ENCODE results near the gene REEP1.

DNA sequence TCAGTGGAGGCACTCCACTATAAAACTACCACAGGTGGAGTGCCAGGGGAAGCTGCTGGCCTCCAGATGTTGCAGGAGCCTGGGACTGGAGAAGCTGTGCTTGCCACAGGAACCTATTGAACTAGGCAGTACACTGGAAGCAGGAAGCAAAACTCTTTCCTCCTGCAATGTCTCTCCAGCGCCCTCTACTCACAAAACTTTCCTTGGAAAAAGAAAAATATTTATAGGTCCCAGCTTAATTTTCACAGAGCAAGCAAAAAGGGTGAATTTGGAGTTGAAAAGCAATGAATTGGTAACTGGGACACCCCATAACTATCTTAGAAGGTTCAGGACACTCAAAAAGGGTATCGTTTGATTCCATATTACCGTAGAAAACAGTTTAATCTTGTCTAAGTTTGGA lies 33.2 kb upstream of the REEP1 start:
- TF ChIP-seq, protein P1, sequence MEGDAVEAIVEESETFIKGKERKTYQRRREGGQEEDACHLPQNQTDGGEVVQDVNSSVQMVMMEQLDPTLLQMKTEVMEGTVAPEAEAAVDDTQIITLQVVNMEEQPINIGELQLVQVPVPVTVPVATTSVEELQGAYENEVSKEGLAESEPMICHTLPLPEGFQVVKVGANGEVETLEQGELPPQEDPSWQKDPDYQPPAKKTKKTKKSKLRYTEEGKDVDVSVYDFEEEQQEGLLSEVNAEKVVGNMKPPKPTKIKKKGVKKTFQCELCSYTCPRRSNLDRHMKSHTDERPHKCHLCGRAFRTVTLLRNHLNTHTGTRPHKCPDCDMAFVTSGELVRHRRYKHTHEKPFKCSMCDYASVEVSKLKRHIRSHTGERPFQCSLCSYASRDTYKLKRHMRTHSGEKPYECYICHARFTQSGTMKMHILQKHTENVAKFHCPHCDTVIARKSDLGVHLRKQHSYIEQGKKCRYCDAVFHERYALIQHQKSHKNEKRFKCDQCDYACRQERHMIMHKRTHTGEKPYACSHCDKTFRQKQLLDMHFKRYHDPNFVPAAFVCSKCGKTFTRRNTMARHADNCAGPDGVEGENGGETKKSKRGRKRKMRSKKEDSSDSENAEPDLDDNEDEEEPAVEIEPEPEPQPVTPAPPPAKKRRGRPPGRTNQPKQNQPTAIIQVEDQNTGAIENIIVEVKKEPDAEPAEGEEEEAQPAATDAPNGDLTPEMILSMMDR (IDR thresholded peaks at IDR 0.05; ENCODE audit: low read length): no peak
- no peak for TF ChIP-seq EZH2 (IDR thresholded peaks at IDR 0.05; ENCODE audit: borderline replicate concordance, low read length)
